Measurements from ENCODE around the gene SHOC2.

DNA sequence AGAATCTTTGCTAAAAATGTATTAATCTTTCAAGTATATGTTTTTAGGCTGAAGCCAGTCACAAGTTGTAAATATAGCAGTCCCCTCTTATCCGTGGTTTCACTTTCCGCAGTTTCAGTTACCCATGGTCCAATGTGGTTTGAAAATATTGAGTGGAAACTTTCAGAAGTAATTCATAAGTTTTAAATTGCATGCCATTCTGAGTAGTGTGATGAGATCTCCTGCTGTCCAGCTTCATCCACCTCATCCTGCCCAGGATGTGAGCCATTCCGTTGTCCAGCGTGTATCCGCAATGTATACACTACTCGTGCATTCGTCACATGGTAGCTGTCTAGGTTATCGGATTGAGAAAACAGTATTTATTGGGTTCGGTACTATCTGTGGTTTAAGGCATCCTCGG, 35.5 kb upstream of the SHOC2 start:
- TF ChIP-seq, protein P1, sequence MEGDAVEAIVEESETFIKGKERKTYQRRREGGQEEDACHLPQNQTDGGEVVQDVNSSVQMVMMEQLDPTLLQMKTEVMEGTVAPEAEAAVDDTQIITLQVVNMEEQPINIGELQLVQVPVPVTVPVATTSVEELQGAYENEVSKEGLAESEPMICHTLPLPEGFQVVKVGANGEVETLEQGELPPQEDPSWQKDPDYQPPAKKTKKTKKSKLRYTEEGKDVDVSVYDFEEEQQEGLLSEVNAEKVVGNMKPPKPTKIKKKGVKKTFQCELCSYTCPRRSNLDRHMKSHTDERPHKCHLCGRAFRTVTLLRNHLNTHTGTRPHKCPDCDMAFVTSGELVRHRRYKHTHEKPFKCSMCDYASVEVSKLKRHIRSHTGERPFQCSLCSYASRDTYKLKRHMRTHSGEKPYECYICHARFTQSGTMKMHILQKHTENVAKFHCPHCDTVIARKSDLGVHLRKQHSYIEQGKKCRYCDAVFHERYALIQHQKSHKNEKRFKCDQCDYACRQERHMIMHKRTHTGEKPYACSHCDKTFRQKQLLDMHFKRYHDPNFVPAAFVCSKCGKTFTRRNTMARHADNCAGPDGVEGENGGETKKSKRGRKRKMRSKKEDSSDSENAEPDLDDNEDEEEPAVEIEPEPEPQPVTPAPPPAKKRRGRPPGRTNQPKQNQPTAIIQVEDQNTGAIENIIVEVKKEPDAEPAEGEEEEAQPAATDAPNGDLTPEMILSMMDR (IDR thresholded peaks at IDR 0.05) = no peak
- TF ChIP-seq POLR2A (IDR thresholded peaks at IDR 0.05) = no peak
- TF ChIP-seq POLR2AphosphoS5 (IDR thresholded peaks at IDR 0.05) = peak in 2 of 3 donors; percentile 31 to 48
- no peak for TF ChIP-seq EP300 (IDR thresholded peaks at IDR 0.05; ENCODE audit: low read depth)

Data from transverse colon (tissue), 4 donors.